AG04450 (cell line): Measurements from ENCODE around the gene OSCP1. TPM values are rescaled to one million over a fixed set of nuclear protein-coding genes. Genes with fewer than 3 reads are reported as not detected.

Source experiments
- CTCF ChIA-PET: fragments of 300-600, 350-600 bp; formaldehyde crosslinking; extraction: SDS; loops from one replicate; lab custom pipeline; 2022; ENCODE audit warnings: antibody characterized with exemption, inconsistent platforms; lab: Charles Lee
- POLR2A ChIA-PET: fragments of 350-600 bp; formaldehyde crosslinking; extraction: SDS; loops from one replicate; lab custom pipeline; 2021; ENCODE audit warnings: antibody characterized with exemption, inconsistent platforms; lab: Yijun Ruan, JAX
- DNase-seq: peaks from one replicate; pipeline ENCODE4 v3.0.0-alpha.2; 2011; ENCODE audit warnings: low read depth, low spot score
- H3K27ac ChIP-seq: one replicate; pipeline ENCODE4 v1.5.1; 2012; ENCODE audit warnings: low read depth, low read length, control low read depth
- H3K27me3 ChIP-seq: one replicate; pipeline ENCODE4 v1.6.0; 2012; ENCODE audit warnings: low read length; ENCODE audit not compliant: control insufficient read depth, insufficient read depth
- H3K4me3 ChIP-seq: 2 replicates; pipeline ENCODE4 v1.5.1; 2011; ENCODE audit warnings: mild to moderate bottlenecking, low read depth, low read length, control low read depth
- H3K9me3 ChIP-seq: 2 replicates; pipeline ENCODE4 v1.5.1; 2012; ENCODE audit warnings: low read length; ENCODE audit not compliant: control insufficient read depth, insufficient read depth
- polyA plus RNA-seq: library from polyadenylated mRNA; depleted of rRNA; stranded (reverse); fragments of >200 nt; gene quantifications from 2 replicates; pipeline ENCODE4 v1.2.3, GENCODE V29; 2011; rRNA removed
- small RNA-seq: library from RNA; depleted of rRNA; stranded (forward); fragments of <200 nt; gene quantifications from one replicate; pipeline ENCODE3, GENCODE V24; 2012; ENCODE audit warnings: low read depth; ENCODE audit not compliant: insufficient read length
- TF ChIP-seq, protein P1 (sequence below): IDR thresholded peaks from 2 replicates; pipeline ENCODE4 v1.5.1; 2011; ENCODE audit warnings: low read depth, low read length, control low read depth, inconsistent platforms

Gene OSCP1
- polyA plus RNA-seq, 1 experiment = 7.9 TPM

DNA sequence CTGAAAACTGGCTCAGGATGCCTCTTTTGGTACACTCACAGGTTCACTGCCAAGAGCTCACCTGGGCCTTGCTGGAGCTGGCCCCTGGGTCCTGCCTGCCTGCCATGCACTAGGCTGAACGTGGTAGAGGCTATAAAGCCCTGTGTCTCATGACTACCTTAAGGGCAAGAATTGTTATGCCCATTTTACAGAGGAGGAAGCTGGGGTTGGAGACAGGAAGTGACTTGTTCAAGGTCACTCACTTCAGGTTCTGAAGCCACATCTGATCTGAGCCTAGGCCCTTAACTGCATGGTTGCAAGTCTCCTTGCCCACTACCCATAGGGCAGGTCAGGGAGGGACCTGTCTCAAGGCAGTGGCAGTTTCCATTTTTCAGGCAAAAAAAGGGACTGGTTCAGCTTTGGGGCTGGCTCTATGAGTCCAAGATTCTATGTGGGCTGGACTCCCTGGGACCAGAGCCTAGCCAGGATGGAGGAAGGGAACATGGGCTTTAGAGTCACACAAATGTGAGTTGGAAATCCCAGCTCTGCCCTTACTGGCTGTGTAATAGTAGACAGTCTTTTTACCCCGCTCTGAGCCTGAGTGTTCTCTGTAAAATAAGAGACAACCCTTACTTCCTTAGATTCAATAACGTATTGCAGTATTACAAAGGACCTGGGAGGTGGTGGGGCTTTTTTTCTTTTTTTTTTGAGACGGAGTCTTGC, 72.3 kb downstream of the OSCP1 start:
- TF ChIP-seq, protein P1, sequence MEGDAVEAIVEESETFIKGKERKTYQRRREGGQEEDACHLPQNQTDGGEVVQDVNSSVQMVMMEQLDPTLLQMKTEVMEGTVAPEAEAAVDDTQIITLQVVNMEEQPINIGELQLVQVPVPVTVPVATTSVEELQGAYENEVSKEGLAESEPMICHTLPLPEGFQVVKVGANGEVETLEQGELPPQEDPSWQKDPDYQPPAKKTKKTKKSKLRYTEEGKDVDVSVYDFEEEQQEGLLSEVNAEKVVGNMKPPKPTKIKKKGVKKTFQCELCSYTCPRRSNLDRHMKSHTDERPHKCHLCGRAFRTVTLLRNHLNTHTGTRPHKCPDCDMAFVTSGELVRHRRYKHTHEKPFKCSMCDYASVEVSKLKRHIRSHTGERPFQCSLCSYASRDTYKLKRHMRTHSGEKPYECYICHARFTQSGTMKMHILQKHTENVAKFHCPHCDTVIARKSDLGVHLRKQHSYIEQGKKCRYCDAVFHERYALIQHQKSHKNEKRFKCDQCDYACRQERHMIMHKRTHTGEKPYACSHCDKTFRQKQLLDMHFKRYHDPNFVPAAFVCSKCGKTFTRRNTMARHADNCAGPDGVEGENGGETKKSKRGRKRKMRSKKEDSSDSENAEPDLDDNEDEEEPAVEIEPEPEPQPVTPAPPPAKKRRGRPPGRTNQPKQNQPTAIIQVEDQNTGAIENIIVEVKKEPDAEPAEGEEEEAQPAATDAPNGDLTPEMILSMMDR = no peak
- CTCF ChIA-PET = interaction anchor here (3.1 kb wide), 1 partner anchor 9 kb away, joined by 21 read pairs; no protein-coding TSS in a partner anchor
- no peak overlapping the region for H3K27ac ChIP-seq
- no peaks in the 10 kb centered on the region for H3K9me3 ChIP-seq
- no peak for DNase-seq
- POLR2A ChIA-PET = no interaction called here
- no peak overlapping the region for H3K4me3 ChIP-seq
- H3K27me3 ChIP-seq = no peaks in the 10 kb centered on the region

DNA sequence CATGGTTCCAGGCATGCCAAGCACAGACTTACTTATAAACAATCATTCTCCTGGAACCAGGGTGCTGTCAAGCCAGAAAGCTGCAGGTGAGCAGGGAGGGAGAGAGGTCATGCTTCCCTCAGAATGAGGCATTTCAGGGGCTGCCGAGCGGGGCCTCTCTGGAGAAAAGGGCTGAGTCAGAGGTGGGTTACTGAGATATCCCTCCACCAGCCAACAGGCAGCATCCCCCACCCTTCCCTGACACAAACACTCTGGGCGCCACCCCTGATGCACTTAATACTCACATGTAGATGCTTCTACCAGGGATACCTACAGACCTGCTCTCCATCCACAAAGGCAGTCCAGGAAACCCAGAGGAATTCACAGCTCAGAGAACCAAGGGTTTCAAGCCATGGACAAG, 77.6 kb downstream of the OSCP1 start:
- Histone ChIP-seq H3K4me3 (no peak overlapping the region), H3K27me3 (no peaks in the 10 kb centered on the region), H3K27ac (peak overlapping the region; percentile 97), H3K9me3 (no peaks in the 10 kb centered on the region)
- ChIA-PET CTCF (interaction anchor here (0.6 to 1.0 kb wide), 2 partner anchors 11 to 48 kb away, joined by 3 to 6 read pairs; no protein-coding TSS in a partner anchor), POLR2A (interaction anchor here (0.7 to 1.5 kb wide), 2 partner anchors 14 to 18 kb away, joined by 9 to 13 read pairs; no protein-coding TSS in a partner anchor)
- TF ChIP-seq, protein P1 = no peak
- DNase-seq = no peak

DNA sequence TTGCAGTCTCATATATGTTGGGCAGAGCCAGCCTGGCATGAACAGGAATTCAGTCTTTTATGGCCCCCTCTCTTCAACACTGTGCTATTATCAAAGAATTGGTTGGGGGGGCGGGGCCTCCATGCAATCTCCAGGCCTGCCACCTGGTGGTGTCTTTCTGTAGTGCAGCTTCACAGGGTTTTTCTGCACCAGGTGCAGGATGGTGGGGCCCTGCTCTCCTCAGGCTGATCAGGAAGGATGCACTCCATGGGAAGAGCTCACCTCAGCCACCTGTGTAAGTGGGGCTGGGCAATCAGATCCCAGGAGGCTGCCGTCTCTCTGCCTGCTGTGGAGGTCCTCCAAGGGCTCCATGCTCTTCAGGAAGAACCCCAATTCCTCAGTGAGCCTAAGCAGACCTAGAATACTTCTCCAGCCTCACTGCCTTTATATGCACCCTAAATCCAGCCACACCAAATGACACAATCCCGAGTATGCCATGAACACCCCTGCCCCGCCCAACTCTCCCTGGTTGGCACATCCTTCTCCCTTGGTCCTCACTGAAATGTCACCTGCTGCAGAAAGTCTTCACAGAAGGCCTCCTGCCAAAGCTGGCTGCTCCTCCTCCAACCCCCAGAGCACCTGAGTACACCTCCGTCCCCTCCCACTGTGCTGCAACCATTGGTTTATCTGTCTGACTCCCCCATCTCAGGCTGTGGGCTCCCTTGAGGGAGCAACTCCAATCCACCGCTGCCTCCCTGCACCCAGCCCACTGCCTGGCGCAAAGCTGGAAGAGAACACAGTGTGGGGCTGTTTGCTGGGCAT, 81.0 kb downstream of the OSCP1 start:
- no peak overlapping the region for H3K4me3 ChIP-seq

More for the DNA sequence above, 81.0 kb downstream of the OSCP1 start:
- no peak overlapping the region for H3K27ac ChIP-seq
- DNase-seq = no peak
- ChIA-PET CTCF (interaction anchor here (0.6 to 3.8 kb wide), 33 partner anchors 9 to 274 kb away, joined by 3 to 53 read pairs (median 5); partner anchors contain the start of genes EVA1B, LSM10, SH3D21 and STK40), POLR2A (interaction anchor here (0.6 to 1.2 kb wide), 6 partner anchors 17 to 157 kb away, joined by 3 to 5 read pairs (median 4); partner anchors contain the start of gene EVA1B)
- H3K27me3 ChIP-seq = no peaks in the 10 kb centered on the region
- TF ChIP-seq, protein P1 = peak; percentile 89
- no peaks in the 10 kb centered on the region for H3K9me3 ChIP-seq

Small RNAs within 50 kb of the gene (small RNA-seq; reads per million reads assigned to genes)
- gene RNU4-27P = not detected
- 1.3 reads per million for gene SNORA63C

Other genes starting within 250 kb of the OSCP1 start
- 76.0 and 76.5 TPM in 2 replicates for gene THRAP3, start 226.0 kb downstream of the OSCP1 start, polyA plus RNA-seq
- gene SH3D21, start 144.1 kb downstream of the OSCP1 start, polyA plus RNA-seq = 1.3 and 1.7 TPM in 2 replicates
- 27.2 and 42.6 TPM in 2 replicates for gene EVA1B, start 126.8 kb downstream of the OSCP1 start, polyA plus RNA-seq
- gene STK40, start 64.5 kb downstream of the OSCP1 start, polyA plus RNA-seq = 26.4 and 30.3 TPM in 2 replicates
- gene LSM10, start 52.5 kb downstream of the OSCP1 start, polyA plus RNA-seq = 50.8 and 63.6 TPM in 2 replicates
- 64.8 and 73.5 TPM in 2 replicates for gene MRPS15, start 13.9 kb upstream of the OSCP1 start, polyA plus RNA-seq
- not detected in 2 replicates for gene CSF3R, start 32.5 kb upstream of the OSCP1 start, polyA plus RNA-seq